GM19395 (cell line): ENCODE results near the gene MT1X.

ENCODE experiments used
- ATAC-seq: cut with Tn5 transposase; IDR thresholded peaks from one replicate; pipeline ENCODE4 v1.9.1; 2021; ENCODE audit warnings: mild to moderate bottlenecking, moderate library complexity; ENCODE audit not compliant: unreplicated experiment

The MT1X gene

DNA sequence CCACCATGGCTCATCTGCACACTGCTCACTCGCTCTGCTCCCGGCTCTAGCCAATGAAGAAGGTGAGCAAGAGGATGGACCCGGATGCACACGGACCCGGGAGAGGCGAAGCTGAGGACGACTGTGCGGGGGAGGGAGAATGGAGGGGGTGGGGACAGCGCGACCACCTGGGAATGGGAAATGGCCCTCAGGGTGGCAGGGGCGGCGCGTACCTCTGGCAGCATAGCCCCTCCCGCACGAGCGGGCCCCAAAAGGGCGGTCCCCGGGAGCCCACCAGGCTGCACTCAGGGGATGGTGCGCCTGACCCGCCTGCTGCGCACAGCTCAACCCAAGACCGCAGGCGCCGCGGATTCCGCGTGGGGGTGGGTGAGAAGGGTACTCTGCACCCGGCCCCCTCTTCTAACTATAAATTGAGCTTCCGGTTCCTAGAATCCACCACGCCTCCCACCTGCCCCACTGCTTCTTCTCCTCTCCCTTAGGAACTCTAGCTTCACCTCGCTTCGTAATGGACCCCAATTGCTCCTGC, 6.5 kb upstream of the MT1X start:
- ATAC-seq = no peak

DNA sequence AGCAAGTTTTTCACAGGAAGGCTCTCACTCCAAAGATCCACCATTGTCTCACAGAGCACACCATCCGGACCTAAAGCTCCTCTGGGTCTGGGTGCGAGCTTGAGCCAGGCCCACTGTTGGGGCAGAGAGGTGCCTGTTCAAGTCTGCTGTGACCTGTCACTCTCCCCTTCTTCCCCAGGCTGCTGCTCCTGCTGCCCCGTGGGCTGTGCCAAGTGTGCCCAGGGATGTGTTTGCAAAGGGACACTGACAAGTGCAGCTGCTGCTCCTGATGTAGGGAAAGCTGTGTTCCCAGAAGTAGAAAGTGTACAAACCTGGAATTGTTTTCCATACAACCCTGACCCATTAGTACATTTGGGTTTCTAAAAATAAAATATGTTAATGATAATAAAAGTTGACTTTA, 4.8 kb upstream of the MT1X start:
- ATAC-seq = no peak

DNA sequence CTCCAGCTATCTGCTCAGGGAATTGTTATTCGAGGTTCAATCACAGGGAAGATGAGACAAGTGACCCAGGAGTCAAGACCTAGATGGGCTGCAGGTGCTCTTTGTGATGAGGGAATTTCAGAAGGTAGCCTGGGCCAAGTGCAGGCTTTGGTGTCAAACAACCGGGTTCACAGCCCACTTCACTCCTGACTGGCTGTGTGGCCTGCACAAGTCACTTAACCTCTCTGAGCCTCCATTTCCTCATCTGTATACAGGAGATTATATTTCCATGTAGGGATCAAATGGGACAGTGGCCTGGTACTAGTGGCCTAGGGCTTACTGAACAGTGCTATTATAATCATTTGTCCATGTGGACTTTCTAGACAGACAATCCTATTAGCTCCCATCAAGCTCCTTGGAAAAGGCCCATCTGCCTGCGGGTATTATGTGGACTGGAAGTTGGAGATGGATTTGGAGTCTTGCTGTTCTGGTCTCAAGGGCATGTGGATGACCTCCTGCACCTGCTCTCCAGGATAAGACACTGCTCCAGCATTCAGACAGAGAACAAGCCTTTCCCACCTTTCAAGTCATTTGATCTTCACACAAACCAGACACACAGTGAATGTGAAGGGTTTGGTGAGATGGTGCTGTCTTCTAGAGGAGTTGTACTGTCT, 3.1 kb upstream of the MT1X start:
- no peak for ATAC-seq

DNA sequence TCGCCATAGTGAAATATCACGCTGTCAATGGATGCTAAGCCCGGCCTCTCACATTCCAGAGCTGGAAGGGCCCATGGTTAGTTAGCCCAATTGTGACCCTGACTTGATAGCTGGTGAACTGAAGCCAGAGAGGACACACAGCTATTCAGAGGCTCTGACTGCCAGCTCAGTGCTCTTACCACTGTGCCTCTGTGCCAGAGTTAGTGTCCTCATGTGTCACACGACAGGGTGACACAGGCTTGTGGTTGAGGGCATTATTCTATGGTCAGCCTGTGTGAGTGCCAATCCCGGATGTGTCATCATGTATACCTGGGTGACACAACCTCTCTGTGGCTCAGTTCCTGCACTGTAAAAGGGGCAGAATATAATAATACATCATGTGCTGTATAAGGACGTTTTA, 2.5 kb upstream of the MT1X start:
- no peak for ATAC-seq

DNA sequence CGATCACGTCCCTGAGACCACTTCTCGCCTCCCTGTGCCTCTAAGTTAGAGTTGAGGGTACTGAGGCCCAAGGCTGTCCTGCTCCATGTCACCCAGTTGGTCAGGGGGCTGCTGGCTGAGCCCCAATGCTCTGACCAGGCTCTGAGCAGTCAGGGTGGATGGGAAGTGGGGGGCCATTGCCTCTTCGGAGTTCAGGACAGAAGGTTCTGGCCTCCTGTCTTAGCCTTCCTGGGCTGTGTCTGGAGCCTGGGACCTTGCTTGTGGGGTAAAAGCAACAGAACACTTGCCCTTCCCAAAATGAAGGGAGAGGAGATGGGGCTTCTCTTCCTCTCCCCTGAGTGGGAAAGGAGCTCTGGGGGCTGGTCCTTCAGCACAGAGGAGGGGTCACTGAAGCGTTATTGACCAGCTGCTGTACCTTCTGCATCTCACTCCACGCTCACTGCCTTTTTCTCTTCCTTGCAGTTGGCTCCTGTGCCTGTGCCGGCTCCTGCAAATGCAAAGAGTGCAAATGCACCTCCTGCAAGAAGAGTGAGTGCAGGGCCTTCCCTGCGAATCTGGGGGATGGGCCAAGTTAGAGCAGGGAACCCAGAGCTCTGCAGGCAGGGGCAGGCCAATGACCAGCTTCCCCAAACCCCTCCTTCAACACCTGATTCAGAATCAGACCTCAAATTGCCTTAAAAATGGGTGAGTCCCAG, 580 bp downstream of the MT1X start:
- peak; percentile 14 for ATAC-seq

DNA sequence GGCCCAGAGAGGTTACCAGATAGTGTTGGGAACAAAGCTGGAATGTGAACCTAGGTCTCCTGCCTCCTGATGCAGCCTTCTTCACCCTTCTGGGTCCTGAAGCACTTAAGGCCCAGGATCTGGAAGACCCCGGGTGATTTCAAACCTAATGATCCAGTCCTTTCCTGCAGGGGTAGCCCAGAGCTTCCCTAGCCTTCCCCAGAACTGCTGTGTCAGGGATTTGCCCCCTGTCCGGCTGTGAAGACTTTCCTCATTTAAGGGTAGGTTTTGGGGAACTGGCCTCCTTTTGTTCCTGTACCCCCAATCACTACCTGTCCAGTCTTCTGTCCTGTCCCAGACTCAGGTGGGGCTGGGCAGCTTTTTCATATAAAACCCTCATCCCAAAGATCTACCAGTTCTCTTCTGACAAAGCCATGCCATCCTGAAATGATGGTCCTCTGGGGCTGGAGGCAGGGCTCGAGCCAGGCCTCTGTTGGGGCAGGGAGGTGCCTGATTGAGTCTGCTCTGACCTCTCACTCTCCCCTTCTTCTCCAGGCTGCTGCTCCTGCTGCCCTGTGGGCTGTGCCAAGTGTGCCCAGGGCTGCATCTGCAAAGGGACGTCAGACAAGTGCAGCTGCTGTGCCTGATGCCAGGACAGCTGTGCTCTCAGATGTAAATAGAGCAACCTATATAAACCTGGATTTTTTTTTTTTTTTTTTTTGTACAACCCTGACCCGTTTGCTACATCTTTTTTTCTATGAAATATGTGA, 1.3 kb downstream of the MT1X start:
- no peak for ATAC-seq

DNA sequence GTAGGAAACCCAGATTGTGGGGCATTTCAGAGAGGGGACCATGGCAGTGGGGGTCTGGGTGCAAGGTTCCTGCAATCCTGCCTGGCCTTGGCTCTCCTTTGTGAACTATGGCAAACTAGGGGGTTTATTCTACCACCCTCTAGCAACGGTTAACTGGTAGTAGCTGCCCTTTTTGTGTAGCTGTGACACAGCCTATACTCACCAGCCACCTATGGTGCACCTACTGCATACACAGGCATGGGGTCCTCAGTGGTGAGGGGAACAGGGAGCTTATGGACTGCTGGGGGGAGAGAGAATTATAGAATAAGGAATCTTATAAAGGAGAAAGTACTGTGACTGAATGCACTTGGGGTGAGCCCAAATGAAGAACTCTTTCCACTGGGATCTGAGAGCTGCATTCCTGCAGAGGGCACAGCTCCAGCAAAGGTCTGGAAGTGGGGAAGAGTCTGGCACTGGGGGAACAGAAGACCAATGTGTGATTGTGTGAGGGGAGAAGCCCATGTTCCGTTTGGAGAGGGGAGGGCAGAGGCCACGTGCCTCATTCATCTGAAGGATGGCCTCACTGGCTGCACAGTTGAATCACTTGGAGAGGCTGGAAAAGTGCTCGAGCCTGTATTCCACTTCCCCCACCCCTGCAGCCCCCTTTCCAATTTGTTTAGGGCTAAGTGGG, 2.1 kb downstream of the MT1X start:
- ATAC-seq = no peak

DNA sequence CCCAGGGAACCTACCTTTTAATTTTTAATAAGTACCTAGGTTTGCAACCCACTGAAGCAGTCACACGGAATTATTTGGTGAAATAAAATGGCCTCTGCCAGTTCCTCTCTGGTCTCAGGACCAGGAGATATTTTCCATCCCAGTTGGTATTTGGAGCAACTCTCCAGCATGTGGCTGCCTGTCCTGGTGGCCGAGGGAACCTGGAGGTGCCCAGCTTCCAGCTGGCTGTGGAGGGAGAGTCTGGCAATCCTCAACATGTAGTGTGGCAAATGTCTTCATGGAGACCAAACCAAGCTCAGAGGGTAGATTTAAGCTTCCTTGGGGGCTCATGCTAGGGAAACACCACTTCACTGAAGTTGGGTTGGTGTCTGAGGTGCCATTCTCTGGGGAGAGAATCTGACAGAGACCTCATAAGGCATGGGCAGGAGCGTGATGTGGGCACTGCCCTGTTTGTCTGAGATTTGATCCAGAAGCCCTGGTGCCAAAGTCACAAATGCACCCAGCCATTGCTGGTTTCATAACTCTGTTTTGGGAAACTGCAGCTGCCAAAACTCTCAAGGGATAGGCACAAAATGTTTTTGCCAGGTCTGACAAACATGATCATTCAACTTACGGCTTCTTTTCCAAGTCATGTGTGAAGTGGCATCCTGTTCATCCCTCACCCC, 2.8 kb downstream of the MT1X start:
- ATAC-seq = no peak

DNA sequence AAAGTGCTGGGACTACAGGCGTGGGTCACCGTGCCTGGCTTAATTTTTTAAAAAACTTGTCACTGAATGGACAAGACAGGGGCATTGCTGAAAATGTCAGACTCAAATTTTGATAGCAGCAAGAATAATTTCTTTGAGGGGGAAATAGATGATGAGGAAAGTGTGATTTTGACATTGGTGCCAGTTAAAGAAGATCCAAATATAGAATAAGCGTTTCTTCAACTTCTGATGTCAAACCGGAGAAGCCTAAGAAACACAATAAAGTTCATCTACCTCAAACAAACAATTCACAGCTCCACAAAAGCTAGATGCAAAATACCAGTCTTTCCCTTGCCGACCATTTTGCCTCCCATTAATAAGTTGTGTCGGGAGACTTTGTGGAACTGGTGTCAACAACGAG, 4.5 kb downstream of the MT1X start:
- no peak for ATAC-seq

DNA sequence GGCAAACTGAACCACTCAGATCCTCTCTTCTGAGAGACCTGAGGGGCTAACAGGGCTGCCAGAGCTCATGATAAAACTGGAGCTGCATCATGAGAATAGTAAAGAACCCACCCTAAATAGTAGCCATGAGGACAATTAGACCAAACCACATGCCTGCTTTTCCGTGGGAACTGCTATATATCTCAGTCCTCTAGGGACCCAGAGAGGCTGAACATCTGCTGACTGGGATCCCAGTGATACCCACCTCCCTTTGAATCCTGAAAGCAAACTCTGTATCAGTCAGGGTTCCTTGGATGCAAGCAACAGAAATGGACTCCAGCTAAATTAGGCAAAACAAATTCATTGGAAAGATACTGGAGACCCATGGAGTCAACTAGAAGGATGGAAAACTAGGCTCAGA, 6.5 kb downstream of the MT1X start:
- ATAC-seq = no peak

DNA sequence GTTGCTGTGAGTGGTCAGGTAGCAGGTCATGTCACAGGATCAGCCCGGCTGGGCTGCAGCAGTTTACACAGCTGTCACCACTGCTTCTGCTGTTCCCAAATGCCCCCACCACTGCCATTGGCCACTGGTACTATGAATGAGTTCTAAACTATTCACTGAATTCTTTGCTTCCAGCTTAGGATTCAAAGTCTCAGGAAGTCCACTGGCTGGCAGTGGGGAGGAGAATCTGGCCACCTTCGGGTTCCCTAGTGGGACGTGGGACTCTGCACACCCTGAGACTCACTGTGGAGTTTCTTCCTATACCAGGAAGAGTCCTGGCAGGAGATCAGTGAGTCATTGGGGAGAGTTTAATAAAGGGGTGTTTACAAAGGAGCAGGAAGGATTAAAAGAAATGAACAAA, 6.9 kb downstream of the MT1X start:
- ATAC-seq = no peak

DNA sequence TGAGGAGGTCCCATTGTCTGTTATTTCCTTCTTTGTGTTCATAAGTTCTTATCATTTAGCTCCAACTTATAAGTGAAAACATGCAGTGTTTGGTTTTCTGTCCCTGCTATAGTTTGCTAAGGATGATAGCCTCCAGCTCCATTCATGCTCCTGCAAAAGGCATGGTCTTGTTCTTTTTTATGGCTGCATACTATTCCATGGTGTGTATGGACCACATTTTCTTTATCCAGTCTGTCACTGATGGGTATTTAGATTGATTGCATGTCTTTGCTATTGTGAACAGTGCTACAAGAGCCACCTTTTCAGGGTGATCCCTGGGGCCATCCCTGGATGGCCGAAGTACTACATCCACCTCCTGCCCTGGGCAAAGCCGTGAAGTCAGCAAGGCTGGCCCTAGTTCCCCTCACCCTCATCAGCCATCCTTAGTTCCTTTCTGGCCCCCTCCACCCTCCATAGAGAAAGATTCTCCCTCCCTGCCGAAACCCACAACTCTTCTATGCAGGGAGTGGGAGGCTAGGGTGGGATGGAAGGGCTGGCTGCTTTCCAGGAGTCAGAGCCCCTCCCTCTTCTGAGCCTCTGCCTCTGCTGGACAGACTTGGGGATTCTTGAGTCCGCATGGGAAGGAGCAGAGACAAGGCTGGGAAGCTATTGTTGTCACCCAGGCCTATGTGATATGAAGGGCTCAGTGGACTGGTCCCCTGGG, 8.3 kb downstream of the MT1X start:
- no peak for ATAC-seq

DNA sequence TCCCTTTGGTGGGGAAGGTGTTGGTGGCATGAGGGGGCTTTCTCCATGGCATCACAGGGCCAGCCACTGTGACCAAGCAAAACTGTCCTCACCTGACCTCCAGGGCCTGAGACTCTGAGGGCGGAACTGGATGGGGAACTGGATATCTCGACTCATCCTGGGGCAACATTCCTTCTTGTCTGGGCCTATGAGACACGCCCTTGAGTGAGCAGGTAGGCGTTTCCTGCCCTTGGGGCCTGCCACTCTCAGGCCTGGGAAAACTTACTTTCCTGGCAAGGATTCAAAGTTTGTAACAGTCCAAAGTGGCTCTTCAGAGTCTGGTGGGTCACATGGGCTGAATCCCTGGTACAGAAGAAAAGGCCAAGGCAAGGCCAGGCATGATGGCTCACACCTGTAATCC, 9.6 kb downstream of the MT1X start:
- ATAC-seq = no peak

DNA sequence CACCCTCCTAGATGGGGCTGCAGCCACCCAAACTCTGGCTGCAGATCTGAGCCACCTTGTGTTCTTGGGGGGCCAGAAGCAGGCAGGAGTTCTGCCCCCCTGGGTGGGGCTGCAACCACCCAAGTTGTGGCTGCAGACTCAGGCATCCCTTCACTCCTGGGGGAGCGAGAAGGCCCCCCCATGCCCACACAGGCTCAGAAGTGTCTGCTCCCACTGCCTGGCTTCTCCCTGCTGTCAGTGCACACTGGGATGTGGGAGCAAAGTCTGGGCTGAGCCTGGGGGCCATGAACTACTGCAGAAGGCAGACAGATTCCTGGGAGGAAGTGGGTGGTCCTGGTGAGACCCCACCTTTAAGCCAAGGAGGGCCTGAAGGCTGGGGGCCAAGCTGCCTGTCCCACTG, 13.0 kb downstream of the MT1X start:
- no peak for ATAC-seq

DNA sequence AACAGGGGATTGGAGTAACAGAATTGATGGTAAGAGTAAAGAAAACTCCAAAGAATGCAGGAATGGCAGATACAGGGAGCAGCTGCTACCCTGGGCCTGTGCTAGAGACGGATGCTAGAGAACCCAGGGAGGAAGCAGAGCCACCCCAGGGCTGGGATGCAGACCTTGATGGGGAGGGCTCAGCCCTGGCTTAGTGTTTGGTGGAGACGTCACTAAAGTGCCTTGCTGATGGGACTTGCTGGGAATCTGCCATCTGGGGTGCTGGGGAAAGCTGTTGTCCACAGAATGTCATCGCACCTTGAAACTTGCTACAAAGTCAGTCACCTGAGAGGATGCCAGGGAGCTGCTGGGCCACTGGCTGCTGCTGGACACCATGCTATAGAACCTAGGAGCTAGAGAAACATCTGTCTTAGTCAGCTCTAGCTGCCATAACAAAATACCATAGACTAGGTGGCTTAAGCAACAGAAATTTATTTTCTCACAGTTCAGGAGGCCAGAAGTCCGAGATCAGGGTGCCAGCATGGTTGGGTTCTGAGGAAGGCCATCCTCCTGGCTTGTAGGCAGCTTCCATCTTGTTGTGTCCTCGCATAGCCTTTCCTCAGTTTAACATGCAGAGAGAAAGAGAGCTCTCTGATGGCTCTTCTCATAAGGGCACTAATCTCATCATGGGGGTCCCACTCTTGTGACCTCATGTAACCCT, 15.3 kb downstream of the MT1X start:
- ATAC-seq = no peak

DNA sequence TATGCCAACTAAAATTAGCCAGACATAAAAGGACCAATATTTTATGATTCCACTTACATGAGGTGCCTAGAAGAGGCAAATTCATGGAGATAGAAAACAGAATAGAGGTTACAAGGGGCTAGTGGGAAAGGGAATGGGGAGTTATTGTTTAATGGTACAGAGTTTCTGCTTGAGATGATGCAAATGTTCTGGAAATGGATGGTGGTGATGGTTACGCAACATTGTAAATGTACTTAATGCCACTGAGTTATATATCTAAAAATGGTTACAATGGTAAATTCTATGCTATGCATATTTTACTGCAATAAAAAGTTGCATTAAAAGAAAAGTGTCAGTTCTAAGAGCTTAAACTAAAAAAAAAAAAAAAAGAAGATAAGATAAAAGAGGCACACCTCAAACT, 17.9 kb downstream of the MT1X start:
- ATAC-seq = no peak

DNA sequence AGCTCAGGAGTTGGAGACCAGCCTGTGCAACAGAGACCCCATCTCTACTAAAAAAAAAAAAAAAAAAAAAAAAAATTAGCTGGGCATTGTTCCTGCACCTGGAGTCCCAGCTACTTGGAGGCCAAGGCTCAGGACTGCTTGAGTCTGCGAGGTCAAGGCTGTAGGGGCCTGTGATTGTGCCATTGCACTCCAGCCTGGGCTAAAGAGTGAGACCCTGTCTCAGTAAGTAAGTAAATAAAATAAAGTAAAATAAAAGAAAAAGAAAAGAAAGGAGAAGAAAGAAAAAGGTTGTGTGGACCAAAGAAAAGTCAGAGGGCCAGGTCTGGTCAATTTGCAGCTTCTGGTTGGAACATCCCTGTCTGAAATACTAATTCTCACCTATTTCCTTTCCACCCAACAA, 18.4 kb downstream of the MT1X start:
- ATAC-seq = no peak

DNA sequence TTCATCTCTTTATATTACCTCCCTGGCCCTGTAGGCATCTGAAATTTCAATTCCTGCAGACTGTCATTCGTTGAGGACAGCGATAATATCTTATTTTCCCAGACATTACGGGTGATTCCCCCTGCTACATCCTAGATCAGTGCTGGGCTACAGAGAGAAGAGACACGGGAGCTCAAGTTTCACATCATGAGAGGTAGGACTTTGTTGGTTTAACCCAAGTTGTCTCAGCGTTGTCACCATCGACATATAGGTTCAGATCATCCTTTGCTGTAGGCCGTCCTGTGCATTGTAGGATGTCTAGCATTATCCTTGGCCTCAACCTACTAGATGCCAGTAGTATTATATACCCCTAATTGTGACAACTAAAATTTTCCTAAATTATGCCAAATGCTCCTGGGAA, 19.3 kb downstream of the MT1X start:
- no peak for ATAC-seq

DNA sequence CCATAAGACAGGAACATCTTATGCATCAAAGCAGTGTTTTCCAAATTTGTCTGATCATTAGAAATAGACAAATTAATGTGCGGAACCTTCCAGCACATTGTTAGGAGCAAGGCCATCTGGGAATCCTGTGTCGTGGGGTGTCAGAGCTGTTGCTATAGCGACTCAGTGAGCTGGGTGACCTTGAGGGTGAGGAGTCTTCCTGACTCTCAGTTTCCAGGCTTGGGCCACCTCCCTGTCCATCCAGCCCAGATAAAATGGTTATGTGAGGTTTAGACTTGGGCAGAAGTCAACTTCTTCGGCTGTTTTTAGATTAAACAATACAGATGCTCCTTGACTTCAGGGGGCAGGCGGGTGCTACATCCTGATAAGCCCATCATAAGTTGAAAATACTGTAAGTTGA, 20.6 kb downstream of the MT1X start:
- no peak for ATAC-seq
